ENCODE measurements around the gene CTNND2. TPM values are rescaled to one million over a fixed set of nuclear protein-coding genes. Genes with fewer than 3 reads are reported as not detected.

Gene CTNND2
- total RNA-seq, 1 experiment from 2014 or later, result not detected

GRCh38 chr5:11455505-11455904 lies 448.7 kb downstream of the CTNND2 start:
- ChIA-PET POLR2A (ENCODE audit: low non-redundant PET) (no interaction called here), CTCF (no interaction called here)
- Histone ChIP-seq H3K27me3 (replicated peaks; ENCODE audit: insufficient read depth, low read depth, low read length, poor library complexity) (peaks cover 8% of the 10 kb centered on the region), H3K4me3 (ENCODE audit: low read depth, low read length, poor library complexity, severe bottlenecking) (no peak overlapping the region), H3K27ac (ENCODE audit: low read depth, low read length, poor library complexity, severe bottlenecking) (no peak overlapping the region), H3K9me3 (ENCODE audit: low read depth, low read length, poor library complexity, severe bottlenecking) (no peaks in the 10 kb centered on the region), H3K36me3 (ENCODE audit: insufficient read depth, low read length, poor library complexity, severe bottlenecking) (no peaks in the 10 kb centered on the region), H3K4me1 (ENCODE audit: insufficient read depth, low read length, poor library complexity, severe bottlenecking) (no peaks in the 10 kb centered on the region)
- BruUV-seq (replicated peaks), result no TSS peak
- DNase-seq (ENCODE audit: low spot score), result no peak
- TF ChIP-seq CTCF (conservative IDR thresholded peaks at IDR 0.05; ENCODE audit: low read depth, low read length) (no peak), EZH2 (IDR thresholded peaks at IDR 0.05; ENCODE audit: borderline replicate concordance, low read depth, low read length, poor library complexity, severe bottlenecking) (no peak)
- intact Hi-C loops (cut with micrococcal nuclease; ENCODE audit: unreplicated experiment), result no loop called here

- no TSS peak for BruUV-seq (replicated peaks)
- Histone ChIP-seq H3K27ac (ENCODE audit: low read depth, low read length, poor library complexity, severe bottlenecking) (no peak overlapping the region), H3K4me3 (ENCODE audit: low read depth, low read length, poor library complexity, severe bottlenecking) (no peak overlapping the region), H3K36me3 (ENCODE audit: insufficient read depth, low read length, poor library complexity, severe bottlenecking) (no peaks in the 10 kb centered on the region), H3K9me3 (ENCODE audit: low read depth, low read length, poor library complexity, severe bottlenecking) (no peaks in the 10 kb centered on the region), H3K4me1 (ENCODE audit: insufficient read depth, low read length, poor library complexity, severe bottlenecking) (no peaks in the 10 kb centered on the region), H3K27me3 (replicated peaks; ENCODE audit: insufficient read depth, low read depth, low read length, poor library complexity) (peaks cover 8% of the 10 kb centered on the region)
- ChIA-PET POLR2A (ENCODE audit: low non-redundant PET) (no interaction called here), CTCF (no interaction called here)
- TF ChIP-seq CTCF (conservative IDR thresholded peaks at IDR 0.05; ENCODE audit: low read depth, low read length), result no peak
- no peak for TF ChIP-seq EZH2 (IDR thresholded peaks at IDR 0.05; ENCODE audit: borderline replicate concordance, low read depth, low read length, poor library complexity, severe bottlenecking)
- intact Hi-C loops (cut with micrococcal nuclease; ENCODE audit: unreplicated experiment), result no loop called here
- no peak for DNase-seq (ENCODE audit: low spot score)
Measured at GRCh38 chr5:11452852-11453251, 451.4 kb downstream of the CTNND2 start.

GRCh38 chr5:11449966-11450365 lies 454.3 kb downstream of the CTNND2 start:
- intact Hi-C loops (cut with micrococcal nuclease; ENCODE audit: unreplicated experiment), result no loop called here
- ChIA-PET CTCF (no interaction called here), POLR2A (ENCODE audit: low non-redundant PET) (no interaction called here)
- H3K27me3 ChIP-seq (replicated peaks; ENCODE audit: insufficient read depth, low read depth, low read length, poor library complexity), result peaks cover 8% of the 10 kb centered on the region
- no peak overlapping the region for H3K4me3 ChIP-seq (ENCODE audit: low read depth, low read length, poor library complexity, severe bottlenecking)
- no peaks in the 10 kb centered on the region for H3K4me1 ChIP-seq (ENCODE audit: insufficient read depth, low read length, poor library complexity, severe bottlenecking)
- no peaks in the 10 kb centered on the region for H3K9me3 ChIP-seq (ENCODE audit: low read depth, low read length, poor library complexity, severe bottlenecking)
- H3K36me3 ChIP-seq (ENCODE audit: insufficient read depth, low read length, poor library complexity, severe bottlenecking), result no peaks in the 10 kb centered on the region
- no peak for DNase-seq (ENCODE audit: low spot score)
- TF ChIP-seq EZH2 (IDR thresholded peaks at IDR 0.05; ENCODE audit: borderline replicate concordance, low read depth, low read length, poor library complexity, severe bottlenecking) (no peak), CTCF (conservative IDR thresholded peaks at IDR 0.05; ENCODE audit: low read depth, low read length) (no peak)
- no peak overlapping the region for H3K27ac ChIP-seq (ENCODE audit: low read depth, low read length, poor library complexity, severe bottlenecking)
- BruUV-seq (replicated peaks), result no TSS peak

All from A673 (cell line).